ENCODE data around the gene CTPS2.

CTPS2 gene

GRCh38 chrX:16730450-16730849, 18.0 kb upstream of the CTPS2 start:
- TF ChIP-seq SIN3A (IDR thresholded peaks at IDR 0.05; ENCODE audit: borderline replicate concordance, insufficient read depth, low read length): no peak
- TF ChIP-seq FOXP2 (optimal IDR thresholded peaks at IDR 0.05; ENCODE audit: borderline replicate concordance, extremely low read depth, extremely low read length, insufficient read depth): no peak
- TF ChIP-seq, protein P1, sequence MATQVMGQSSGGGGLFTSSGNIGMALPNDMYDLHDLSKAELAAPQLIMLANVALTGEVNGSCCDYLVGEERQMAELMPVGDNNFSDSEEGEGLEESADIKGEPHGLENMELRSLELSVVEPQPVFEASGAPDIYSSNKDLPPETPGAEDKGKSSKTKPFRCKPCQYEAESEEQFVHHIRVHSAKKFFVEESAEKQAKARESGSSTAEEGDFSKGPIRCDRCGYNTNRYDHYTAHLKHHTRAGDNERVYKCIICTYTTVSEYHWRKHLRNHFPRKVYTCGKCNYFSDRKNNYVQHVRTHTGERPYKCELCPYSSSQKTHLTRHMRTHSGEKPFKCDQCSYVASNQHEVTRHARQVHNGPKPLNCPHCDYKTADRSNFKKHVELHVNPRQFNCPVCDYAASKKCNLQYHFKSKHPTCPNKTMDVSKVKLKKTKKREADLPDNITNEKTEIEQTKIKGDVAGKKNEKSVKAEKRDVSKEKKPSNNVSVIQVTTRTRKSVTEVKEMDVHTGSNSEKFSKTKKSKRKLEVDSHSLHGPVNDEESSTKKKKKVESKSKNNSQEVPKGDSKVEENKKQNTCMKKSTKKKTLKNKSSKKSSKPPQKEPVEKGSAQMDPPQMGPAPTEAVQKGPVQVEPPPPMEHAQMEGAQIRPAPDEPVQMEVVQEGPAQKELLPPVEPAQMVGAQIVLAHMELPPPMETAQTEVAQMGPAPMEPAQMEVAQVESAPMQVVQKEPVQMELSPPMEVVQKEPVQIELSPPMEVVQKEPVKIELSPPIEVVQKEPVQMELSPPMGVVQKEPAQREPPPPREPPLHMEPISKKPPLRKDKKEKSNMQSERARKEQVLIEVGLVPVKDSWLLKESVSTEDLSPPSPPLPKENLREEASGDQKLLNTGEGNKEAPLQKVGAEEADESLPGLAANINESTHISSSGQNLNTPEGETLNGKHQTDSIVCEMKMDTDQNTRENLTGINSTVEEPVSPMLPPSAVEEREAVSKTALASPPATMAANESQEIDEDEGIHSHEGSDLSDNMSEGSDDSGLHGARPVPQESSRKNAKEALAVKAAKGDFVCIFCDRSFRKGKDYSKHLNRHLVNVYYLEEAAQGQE (IDR thresholded peaks at IDR 0.05; ENCODE audit: insufficient read depth in 1 of 2, low read depth in 2 of 2, low read length in 2 of 2): no peak
- no peak for TF ChIP-seq TAF1 (IDR thresholded peaks at IDR 0.05; ENCODE audit: borderline replicate concordance, insufficient read depth, low read length)
- TF ChIP-seq POLR2AphosphoS5 (IDR thresholded peaks at IDR 0.05; ENCODE audit: low read depth, low read length): no peak

GRCh38 chrX:16727637-16728036, 15.2 kb upstream of the CTPS2 start:
- no peak for TF ChIP-seq FOXP2 (optimal IDR thresholded peaks at IDR 0.05; ENCODE audit: borderline replicate concordance, extremely low read depth, extremely low read length, insufficient read depth)
- TF ChIP-seq TAF1 (IDR thresholded peaks at IDR 0.05; ENCODE audit: borderline replicate concordance, insufficient read depth, low read length): no peak
- TF ChIP-seq, protein P1 (IDR thresholded peaks at IDR 0.05; ENCODE audit: insufficient read depth in 1 of 2, low read depth in 2 of 2, low read length in 2 of 2): no peak
- TF ChIP-seq SIN3A (IDR thresholded peaks at IDR 0.05; ENCODE audit: borderline replicate concordance, insufficient read depth, low read length): no peak
- no peak for TF ChIP-seq POLR2AphosphoS5 (IDR thresholded peaks at IDR 0.05; ENCODE audit: low read depth, low read length)

DNA sequence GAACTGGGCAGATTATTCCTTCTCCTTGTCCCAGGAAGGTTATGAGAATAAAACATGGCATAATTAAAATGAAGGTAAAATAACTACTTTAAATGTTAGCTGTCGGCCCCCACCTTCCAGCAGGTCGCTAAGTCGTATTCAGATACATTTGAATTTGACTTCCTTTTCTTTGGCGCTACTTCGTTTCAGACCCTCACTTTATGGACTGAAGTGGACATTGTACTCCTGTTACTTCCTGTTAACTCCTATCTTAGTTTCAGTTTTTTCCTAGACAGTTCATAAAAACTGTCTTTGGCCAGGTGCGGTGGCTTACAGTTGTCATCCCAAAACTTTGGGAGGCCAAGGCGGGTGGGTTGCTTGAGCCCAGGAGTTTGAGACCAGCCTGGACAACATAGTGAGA, 12.6 kb upstream of the CTPS2 start:
- TF ChIP-seq POLR2AphosphoS5 (IDR thresholded peaks at IDR 0.05; ENCODE audit: low read depth, low read length) (no peak), SIN3A (IDR thresholded peaks at IDR 0.05; ENCODE audit: borderline replicate concordance, insufficient read depth, low read length) (no peak), TAF1 (IDR thresholded peaks at IDR 0.05; ENCODE audit: borderline replicate concordance, insufficient read depth, low read length) (no peak), FOXP2 (optimal IDR thresholded peaks at IDR 0.05; ENCODE audit: borderline replicate concordance, extremely low read depth, extremely low read length, insufficient read depth) (no peak)
- TF ChIP-seq, protein P1 (IDR thresholded peaks at IDR 0.05; ENCODE audit: insufficient read depth in 1 of 2, low read depth in 2 of 2, low read length in 2 of 2): no peak

DNA sequence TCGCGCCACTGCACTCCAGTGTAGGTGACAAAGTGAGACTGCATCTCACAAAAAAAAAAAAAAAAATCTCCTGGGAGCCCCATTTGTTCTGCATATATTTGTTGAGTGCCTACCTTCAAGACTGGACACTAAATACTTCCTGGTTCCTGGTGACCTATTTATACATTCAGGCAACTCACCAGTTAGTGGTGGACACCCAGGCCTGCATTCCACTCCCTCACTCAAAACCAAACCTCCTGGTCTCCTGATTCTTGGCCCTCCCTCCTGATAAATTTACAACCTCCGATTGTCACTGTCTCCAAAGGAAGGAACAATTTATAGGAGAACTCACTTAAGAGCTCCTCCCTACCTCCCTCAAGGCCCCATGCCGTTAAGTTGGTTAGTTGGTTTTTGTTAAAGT, 10.0 kb upstream of the CTPS2 start:
- TF ChIP-seq FOXP2 (optimal IDR thresholded peaks at IDR 0.05; ENCODE audit: borderline replicate concordance, extremely low read depth, extremely low read length, insufficient read depth) (no peak), TAF1 (IDR thresholded peaks at IDR 0.05; ENCODE audit: borderline replicate concordance, insufficient read depth, low read length) (no peak), SIN3A (IDR thresholded peaks at IDR 0.05; ENCODE audit: borderline replicate concordance, insufficient read depth, low read length) (no peak), POLR2AphosphoS5 (IDR thresholded peaks at IDR 0.05; ENCODE audit: low read depth, low read length) (no peak)
- TF ChIP-seq, protein P1 (IDR thresholded peaks at IDR 0.05; ENCODE audit: insufficient read depth in 1 of 2, low read depth in 2 of 2, low read length in 2 of 2): no peak

Measured in PFSK-1 (cell line).